HCT116 (cell line): Measurements from ENCODE around the gene PISD. TPM values are rescaled to one million over a fixed set of nuclear protein-coding genes. Genes with fewer than 3 reads are reported as not detected.

Experiments used
- ATAC-seq: fragments of 200-7000 bp; cut with Tn5 transposase; 2 replicates; pipeline ENCODE4 v1.9.1; 2020; ENCODE audit warnings: mild to moderate bottlenecking, moderate library complexity
- BruUV-seq: library from RNA; stranded (reverse); fragments of 400-500 nt; replicated peaks from 2 replicates; lab custom pipeline; 2021; lab: Mats Ljungman, UMichigan
- CTCF ChIA-PET: fragments of 300-600 bp; sonication (Branson Sonifier 250); formaldehyde crosslinking; loops from one replicate; lab custom pipeline; 2021; ENCODE audit warnings: antibody characterized with exemption; lab: Charles Lee
- POLR2A ChIA-PET: fragments of 300-600, 350-600 bp; sonication (Branson Sonifier 250); formaldehyde crosslinking; loops from one replicate; lab custom pipeline; 2021; ENCODE audit warnings: antibody characterized with exemption; lab: Charles Lee
- RAD21 ChIA-PET, 2 experiments: fragments of 300-600 bp; sonication (Branson Sonifier 250); formaldehyde crosslinking; loops; one replicate each; lab custom pipeline; 2023; ENCODE audit warnings: low total read pairs in 2 of 2; ENCODE audit not compliant: uncharacterized antibody in 2 of 2, unreplicated experiment in 2 of 2, low non-redundant PET in 1 of 2; lab: Charles Lee
- DNase-seq: peaks from one replicate; pipeline ENCODE4 v3.0.0-alpha.2; 2010; ENCODE audit warnings: low read depth, low spot score
- H2AFZ ChIP-seq: fragments of 200-600 bp; shearing (Covaris generic), sonication (generic); 2 replicates; pipeline ENCODE4 v1.6.1; 2017; ENCODE audit warnings: low read depth, mixed run types, mixed read lengths, antibody characterized with exemption, low read length; ENCODE audit not compliant: poor library complexity, severe bottlenecking
- H3K27ac ChIP-seq: 2 replicates; pipeline ENCODE4 v1.5.1; 2012; ENCODE audit warnings: low read depth, low read length
- H3K27me3 ChIP-seq: fragments of 200-600 bp; sonication (generic); 2 replicates; pipeline ENCODE4 v1.6.1; 2016; ENCODE audit warnings: mixed run types, low read length, mixed read lengths; ENCODE audit not compliant: insufficient read depth
- H3K36me3 ChIP-seq, 2 experiments: fragments of 200-500 bp in 1 of 2; fragments of 200-600 bp in 1 of 2; sonication (Bioruptor generic) in 1 of 2; sonication (generic) in 1 of 2; 2 replicates each; pipeline versions ENCODE4 v1.5.1 to v1.6.1; 2014 to 2016; ENCODE audit warnings: low read length in 2 of 2, inconsistent platforms in 1 of 2, mixed read lengths in 1 of 2, mixed run types in 1 of 2; ENCODE audit not compliant: insufficient read depth in 2 of 2, control insufficient read depth in 1 of 2
- H3K4me1 ChIP-seq, 2 experiments: fragments of 200-600 bp in 1 of 2; sonication (generic) in 1 of 2; 2 replicates each; pipeline versions ENCODE4 v1.5.1 to v1.6.1; 2012 to 2017; ENCODE audit warnings: low read length in 2 of 2, inconsistent platforms in 1 of 2, mild to moderate bottlenecking in 1 of 2, mixed read lengths in 1 of 2, mixed run types in 1 of 2, moderate library complexity in 1 of 2; ENCODE audit not compliant: insufficient read depth in 2 of 2, control insufficient read depth in 1 of 2
- H3K4me2 ChIP-seq: fragments of 200-600 bp; sonication (generic); 2 replicates; pipeline ENCODE4 v1.6.1; 2017; ENCODE audit warnings: mixed run types, low read length, mixed read lengths
- H3K4me3 ChIP-seq, 2 experiments: fragments of 200-600 bp in 1 of 2; sonication (generic) in 1 of 2; replicated peaks in 1 of 2; 2 replicates each; pipeline ENCODE4 v1.5.1; 2011 to 2016; ENCODE audit warnings: low read length in 2 of 2, control low read depth in 1 of 2, low read depth in 1 of 2, mild to moderate bottlenecking in 1 of 2, mixed read lengths in 1 of 2, mixed run types in 1 of 2
- H3K79me2 ChIP-seq: fragments of 200-600 bp; sonication (generic); 2 replicates; pipeline ENCODE4 v1.6.1; 2017; ENCODE audit warnings: mild to moderate bottlenecking, mixed run types, low read length, moderate library complexity, mixed read lengths; ENCODE audit not compliant: insufficient read depth
- H3K9ac ChIP-seq: fragments of 200-600 bp; sonication (generic); 2 replicates; pipeline ENCODE4 v1.6.1; 2016; ENCODE audit warnings: low read length, mixed read lengths
- H3K9me2 ChIP-seq: fragments of 200-600 bp; sonication (generic), shearing (Covaris generic); 2 replicates; pipeline ENCODE4 v1.6.1; 2017; ENCODE audit warnings: mixed run types, mild to moderate bottlenecking, moderate library complexity; ENCODE audit not compliant: insufficient read depth
- H3K9me3 ChIP-seq, 2 experiments: fragments of 200-500 bp in 1 of 2; fragments of 200-600 bp in 1 of 2; sonication (Bioruptor generic) in 1 of 2; sonication (generic) in 1 of 2; 2 replicates each; pipeline ENCODE4 v1.6.1; 2014 to 2017; ENCODE audit warnings: low read length in 2 of 2, mixed read lengths in 2 of 2, inconsistent platforms in 1 of 2, low read depth in 1 of 2, mild to moderate bottlenecking in 1 of 2, mixed run types in 1 of 2, moderate library complexity in 1 of 2; ENCODE audit not compliant: control insufficient read depth in 1 of 2, insufficient read depth in 1 of 2
- H4K20me1 ChIP-seq: fragments of 200-600 bp; sonication (generic), shearing (Covaris generic); 2 replicates; pipeline ENCODE4 v1.6.1; 2017; ENCODE audit warnings: mixed run types, mild to moderate bottlenecking, moderate library complexity; ENCODE audit not compliant: insufficient read depth
- CEBPB ChIP-seq: IDR thresholded peaks from 2 replicates; pipeline ENCODE4 v1.6.1; 2012; ENCODE audit warnings: low read depth
- EZH2 ChIP-seq: fragments of 200-600 bp; sonication (generic); IDR thresholded peaks from 2 replicates; pipeline ENCODE4 v1.6.1; 2017; ENCODE audit warnings: antibody characterized with exemption, mixed run types
- JUND ChIP-seq: IDR thresholded peaks from 2 replicates; pipeline ENCODE4 v1.6.1; 2012
- RAD21 ChIP-seq: IDR thresholded peaks from 2 replicates; pipeline ENCODE4 v1.6.1; 2012; ENCODE audit warnings: low read depth, mild to moderate bottlenecking
- YY1 ChIP-seq: IDR thresholded peaks from 2 replicates; pipeline ENCODE4 v1.6.1; 2011; ENCODE audit warnings: low read length, low read depth, moderate library complexity, mild to moderate bottlenecking; ENCODE audit not compliant: insufficient replicate concordance; ENCODE audit errors: extremely low read depth
- intact Hi-C: fragments of 100-400 bp; cut with micrococcal nuclease; formaldehyde crosslinking; loops from 2 replicates; pipeline ENCODE4 v1.10.0; 2022
- total RNA-seq: library from RNA; stranded (reverse); gene quantifications from one replicate; pipeline ENCODE4 v1.2.1, GENCODE V29; 2021; ENCODE audit not compliant: unreplicated experiment
- TF ChIP-seq, protein P1 (sequence below): IDR thresholded peaks from 2 replicates; pipeline ENCODE4 v1.6.1; 2012

Gene PISD
- total RNA-seq, 1 experiment from 2014 or later = 47.1 TPM

DNA sequence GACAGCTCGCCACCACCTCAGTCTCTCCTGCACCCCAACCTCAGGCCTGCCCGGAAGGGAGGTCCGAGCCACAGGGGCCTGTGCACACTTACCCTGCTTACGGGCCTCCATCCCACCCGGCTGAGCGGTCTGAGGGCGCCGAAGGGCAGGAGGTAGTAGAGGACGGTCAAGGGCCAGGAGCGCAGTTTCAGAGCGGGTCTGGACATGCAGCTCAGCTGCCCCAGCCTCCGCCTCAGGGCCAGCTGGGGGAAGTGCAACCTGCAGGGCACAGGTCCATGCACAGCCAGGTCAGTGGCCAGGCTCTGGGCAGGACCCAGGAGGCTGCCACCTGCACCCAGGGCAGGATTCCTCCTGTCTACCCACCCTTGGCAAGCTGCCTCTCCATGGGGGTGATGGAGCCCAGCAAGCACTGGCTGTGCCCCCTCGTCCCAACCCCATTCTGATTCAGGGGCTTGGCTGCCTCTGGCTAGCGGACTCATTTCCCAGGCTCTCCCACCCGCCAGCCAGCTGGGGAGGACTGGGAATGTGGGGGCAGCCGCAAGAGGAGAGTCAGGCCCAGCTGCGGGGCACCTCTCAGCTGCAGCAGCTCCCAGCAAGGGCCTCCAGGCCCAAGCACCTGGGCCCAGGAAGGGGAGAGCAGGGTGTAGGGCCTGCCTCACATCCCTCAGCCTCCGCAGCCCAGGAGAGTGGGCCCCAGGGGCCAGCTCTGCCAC is 38.3 kb downstream of the PISD start:
- peaks cover 7 to 22% of the 10 kb centered on the region in 2 experiments; a peak in 2 of 4 replicates for H3K36me3 ChIP-seq
- H3K27ac ChIP-seq = peak overlapping the region; percentile 14; the same call in 1 of the 2 replicates
- peaks cover 67% of the 10 kb centered on the region for H3K79me2 ChIP-seq
- H3K9ac ChIP-seq = no peak overlapping the region
- H3K27me3 ChIP-seq = no peaks in the 10 kb centered on the region
- H3K9me3 ChIP-seq = no peaks in the 10 kb centered on the region
- peaks cover 0 to 5% of the 10 kb centered on the region in 2 experiments; a peak in 1 of 4 replicates for H3K4me1 ChIP-seq
- RAD21 ChIA-PET = no interaction called here
- no peaks in the 10 kb centered on the region for H3K9me2 ChIP-seq
- CTCF ChIA-PET = interaction anchor here (1.1 kb wide), 1 partner anchor 346 kb away, joined by 3 read pairs; no protein-coding TSS in a partner anchor
- no peak for ATAC-seq
- BruUV-seq = no TSS peak
- no peak for DNase-seq
- POLR2A ChIA-PET = interaction anchor here (0.6 kb wide), 1 partner anchor 19 kb away, joined by 3 read pairs; no protein-coding TSS in a partner anchor
- no peaks in the 10 kb centered on the region for H4K20me1 ChIP-seq
- TF ChIP-seq, protein P1, sequence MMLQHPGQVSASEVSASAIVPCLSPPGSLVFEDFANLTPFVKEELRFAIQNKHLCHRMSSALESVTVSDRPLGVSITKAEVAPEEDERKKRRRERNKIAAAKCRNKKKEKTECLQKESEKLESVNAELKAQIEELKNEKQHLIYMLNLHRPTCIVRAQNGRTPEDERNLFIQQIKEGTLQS = no peak
- TF ChIP-seq YY1 (no peak), EZH2 (no peak), JUND (no peak), RAD21 (no peak), CEBPB (no peak)
- no peak overlapping the region for H3K4me3 ChIP-seq
- no peak overlapping the region for H2AFZ ChIP-seq
- intact Hi-C loops = no loop called here
- H3K4me2 ChIP-seq = no peak overlapping the region

DNA sequence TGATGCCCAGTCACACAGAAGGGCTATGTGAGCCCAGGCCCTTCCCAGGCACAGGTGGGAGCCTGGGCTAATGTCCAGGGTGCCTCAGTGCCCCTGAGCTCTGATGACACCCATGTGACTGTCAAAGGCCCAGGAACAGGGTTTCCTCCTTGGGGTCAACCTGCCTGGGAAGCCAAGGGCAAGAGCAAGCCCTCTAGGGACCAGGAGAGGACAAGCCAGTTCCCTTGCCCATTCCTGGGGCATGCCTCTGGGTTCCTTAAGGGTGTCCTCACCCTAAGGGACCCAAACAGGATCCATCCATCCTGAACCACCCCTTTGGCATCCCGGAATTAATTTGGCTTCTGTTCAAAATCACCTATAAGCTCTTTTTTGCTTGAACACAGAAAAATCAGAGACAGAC is 39.0 kb downstream of the PISD start:
- ChIA-PET RAD21 (no interaction called here), POLR2A (interaction anchor here (0.6 kb wide), 2 partner anchors 20 to 41 kb away, joined by 3 read pairs; no protein-coding TSS in a partner anchor), CTCF (interaction anchor here (1.1 kb wide), 1 partner anchor 347 kb away, joined by 3 read pairs; no protein-coding TSS in a partner anchor)
- Histone ChIP-seq H3K27ac (no peak overlapping the region), H3K79me2 (peaks cover 59% of the 10 kb centered on the region), H3K4me3 (no peak overlapping the region), H3K9me3 (no peaks in the 10 kb centered on the region), H2AFZ (no peak overlapping the region), H3K27me3 (no peaks in the 10 kb centered on the region), H4K20me1 (no peaks in the 10 kb centered on the region), H3K36me3 (peaks cover 7 to 22% of the 10 kb centered on the region in 2 experiments; a peak in 2 of 4 replicates), H3K4me1 (no peaks in the 10 kb centered on the region; a peak in 1 of 4 replicates), H3K4me2 (no peak overlapping the region), H3K9ac (no peak overlapping the region), H3K9me2 (no peaks in the 10 kb centered on the region)
- DNase-seq (no peak), ATAC-seq (no peak)
- TF ChIP-seq, protein P1 = no peak
- no TSS peak for BruUV-seq
- intact Hi-C loops = no loop called here
